HepG2 (cell line): ENCODE data around the gene MFNG. TPM values are rescaled to one million over a fixed set of nuclear protein-coding genes. Genes with fewer than 3 reads are reported as not detected.

ENCODE experiments used
- CEBPB ChIP-seq: IDR thresholded peaks from 2 replicates; pipeline ENCODE4 v1.6.1; 2011; ENCODE audit warnings: low read depth, low read length, improper control_type of control experiment, borderline replicate concordance
- CHCHD3 ChIP-seq: sonication (generic); formaldehyde crosslinking; IDR thresholded peaks from 2 replicates; pipeline ENCODE4 v1.8.0; 2022; ENCODE audit warnings: mild to moderate bottlenecking, missing genetic modification reagents, moderate library complexity
- FOXP1 ChIP-seq, 2 experiments: fragments of 450-650 bp in 1 of 2; IDR thresholded peaks; 2 replicates each; pipeline ENCODE4 v1.6.1; 2017 to 2018; ENCODE audit warnings: antibody characterized with exemption in 1 of 2
- JDP2 ChIP-seq: sonication (generic); formaldehyde crosslinking; IDR thresholded peaks from 2 replicates; pipeline ENCODE4 v1.8.1; 2022; ENCODE audit warnings: missing genetic modification reagents, borderline replicate concordance
- NR0B2 ChIP-seq: sonication (generic); formaldehyde crosslinking; IDR thresholded peaks from 2 replicates; pipeline ENCODE4 v1.4.0; 2020; ENCODE audit warnings: mild to moderate bottlenecking, missing genetic modification reagents
- SKIL ChIP-seq: sonication (generic); formaldehyde crosslinking; IDR thresholded peaks from 2 replicates; pipeline ENCODE4 v1.8.0; 2022; ENCODE audit warnings: missing genetic modification reagents, mild to moderate bottlenecking, moderate library complexity, borderline replicate concordance
- SPEN ChIP-seq: sonication (generic); formaldehyde crosslinking; IDR thresholded peaks from 2 replicates; pipeline ENCODE4 v1.5.1; 2020; ENCODE audit warnings: low read depth, mild to moderate bottlenecking, missing genetic modification reagents
- ZC3H4 ChIP-seq: sonication (generic); formaldehyde crosslinking; IDR thresholded peaks from 2 replicates; pipeline ENCODE4 v1.4.0; 2020; ENCODE audit warnings: missing genetic modification reagents, borderline replicate concordance
- ZEB1 ChIP-seq: IDR thresholded peaks from 2 replicates; pipeline ENCODE4 v1.6.1; 2012; ENCODE audit warnings: mild to moderate bottlenecking, low read depth, inconsistent platforms; ENCODE audit not compliant: insufficient replicate concordance
- ZFP90 ChIP-seq: sonication (generic); formaldehyde crosslinking; IDR thresholded peaks from 2 replicates; pipeline ENCODE4 v1.8.0; 2022; ENCODE audit warnings: missing genetic modification reagents, mild to moderate bottlenecking, inconsistent platforms, borderline replicate concordance
- ZMYM3 ChIP-seq: sonication (generic); formaldehyde crosslinking; IDR thresholded peaks from 2 replicates; pipeline ENCODE4 v1.5.1; 2020; ENCODE audit warnings: mild to moderate bottlenecking, missing genetic modification reagents
- ZNF292 ChIP-seq: sonication (generic); formaldehyde crosslinking; IDR thresholded peaks from 2 replicates; pipeline ENCODE4 v1.8.1; 2022; ENCODE audit warnings: mild to moderate bottlenecking, low read depth, missing genetic modification reagents, borderline replicate concordance
- ZNF562 ChIP-seq: sonication (generic); formaldehyde crosslinking; IDR thresholded peaks from 2 replicates; pipeline ENCODE4 v1.8.0; 2022; ENCODE audit warnings: missing genetic modification reagents, borderline replicate concordance
- ZNF614 ChIP-seq: IDR thresholded peaks from 2 replicates; pipeline ENCODE4 v1.6.1; 2018; ENCODE audit warnings: missing biosample characterization, missing genetic modification reagents, inconsistent platforms, borderline replicate concordance
- ZNF850 ChIP-seq: sonication (generic); formaldehyde crosslinking; conservative IDR thresholded peaks from 2 replicates; pipeline ENCODE4 v1.9.0; 2021; ENCODE audit warnings: mild to moderate bottlenecking, missing genetic modification reagents
- polyA plus RNA-seq, 8 experiments: library from polyadenylated mRNA; depleted of rRNA in 3 of 8; stranded (reverse) in 7 of 8; unstranded in 1 of 8; fragments of >200 nt; fragmentation: Illumina TruSeq in 4 of 8; extraction: Trizol in 4 of 8; gene quantifications; 2 replicates each; pipeline versions ENCODE4 v1.2.1 to v1.2.3, GENCODE V29; 2011 to 2016; ENCODE audit warnings: low read depth in 4 of 8, missing spikeins in 1 of 8, mixed read lengths in 1 of 8; ENCODE audit not compliant: insufficient read depth in 1 of 8
- total RNA-seq, 5 experiments: library from RNA; depleted of rRNA; stranded (reverse); fragments of >200 nt; fragmentation: Illumina TruSeq; extraction: Trizol; gene quantifications; 2 replicates each; pipeline ENCODE4 v1.2.3, GENCODE V29; 2016; ENCODE audit warnings: low read depth in 1 of 5
- TF ChIP-seq, protein P1 (sequence below), 2 experiments: sonication (generic) in 1 of 2; formaldehyde crosslinking in 1 of 2; IDR thresholded peaks; 2 replicates each; pipeline versions ENCODE4 v1.6.1 to v1.9.0; 2014 to 2022; ENCODE audit warnings: antibody characterized with exemption in 1 of 2, borderline replicate concordance in 1 of 2, inconsistent platforms in 1 of 2, low read depth in 1 of 2, missing genetic modification reagents in 1 of 2
- TF ChIP-seq, protein P2 (sequence below): IDR thresholded peaks from 2 replicates; pipeline ENCODE4 v1.6.1; 2016; ENCODE audit warnings: low read depth

The MFNG gene
- total and polyA plus RNA-seq, 2 of the 13 experiments (the other 11 are each of a cell fraction or from before 2014, with no cell fraction given) = 1.0 to 11.7 TPM

- TF ChIP-seq SPEN (0 out of 2 replicates have a peak, but pooled peaks have one; percentile 31), ZC3H4 (CRISPR knock-in tag) (no peak), ZNF562 (CRISPR knock-in tag) (no peak), ZMYM3 (CRISPR knock-in tag) (peak; percentile 60; the same call in 1 of the 2 replicates), ZEB1 (no peak), CHCHD3 (CRISPR knock-in tag) (no peak), NR0B2 (no peak), ZFP90 (CRISPR knock-in tag) (no peak), JDP2 (CRISPR knock-in tag) (no peak), FOXP1 (IDR thresholded peaks at IDR 0.05) (no peak), FOXP1 (CRISPR knock-in tag; IDR thresholded peaks at IDR 0.05) (peak; percentile 65; the same call in 1 of the 2 replicates), SKIL (CRISPR knock-in tag) (peak; percentile 63; the same call in 1 of the 2 replicates), ZNF292 (CRISPR knock-in tag) (peak; percentile 87; the same call in 1 of the 2 replicates), CEBPB (peak; percentile 70; the same call in 1 of the 2 replicates), ZNF850 (no peak), ZNF614 (CRISPR knock-in tag) (peak; percentile 76; the same call in 1 of the 2 replicates)
- TF ChIP-seq, protein P1, sequence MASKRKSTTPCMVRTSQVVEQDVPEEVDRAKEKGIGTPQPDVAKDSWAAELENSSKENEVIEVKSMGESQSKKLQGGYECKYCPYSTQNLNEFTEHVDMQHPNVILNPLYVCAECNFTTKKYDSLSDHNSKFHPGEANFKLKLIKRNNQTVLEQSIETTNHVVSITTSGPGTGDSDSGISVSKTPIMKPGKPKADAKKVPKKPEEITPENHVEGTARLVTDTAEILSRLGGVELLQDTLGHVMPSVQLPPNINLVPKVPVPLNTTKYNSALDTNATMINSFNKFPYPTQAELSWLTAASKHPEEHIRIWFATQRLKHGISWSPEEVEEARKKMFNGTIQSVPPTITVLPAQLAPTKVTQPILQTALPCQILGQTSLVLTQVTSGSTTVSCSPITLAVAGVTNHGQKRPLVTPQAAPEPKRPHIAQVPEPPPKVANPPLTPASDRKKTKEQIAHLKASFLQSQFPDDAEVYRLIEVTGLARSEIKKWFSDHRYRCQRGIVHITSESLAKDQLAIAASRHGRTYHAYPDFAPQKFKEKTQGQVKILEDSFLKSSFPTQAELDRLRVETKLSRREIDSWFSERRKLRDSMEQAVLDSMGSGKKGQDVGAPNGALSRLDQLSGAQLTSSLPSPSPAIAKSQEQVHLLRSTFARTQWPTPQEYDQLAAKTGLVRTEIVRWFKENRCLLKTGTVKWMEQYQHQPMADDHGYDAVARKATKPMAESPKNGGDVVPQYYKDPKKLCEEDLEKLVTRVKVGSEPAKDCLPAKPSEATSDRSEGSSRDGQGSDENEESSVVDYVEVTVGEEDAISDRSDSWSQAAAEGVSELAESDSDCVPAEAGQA (IDR thresholded peaks at IDR 0.05; ENCODE audit: low read depth) = peak; percentile 40; the same call in 1 of the 2 replicates
- TF ChIP-seq, protein P1 (CRISPR knock-in tag; IDR thresholded peaks at IDR 0.05; ENCODE audit: borderline replicate concordance) = no peak
- TF ChIP-seq, protein P2, sequence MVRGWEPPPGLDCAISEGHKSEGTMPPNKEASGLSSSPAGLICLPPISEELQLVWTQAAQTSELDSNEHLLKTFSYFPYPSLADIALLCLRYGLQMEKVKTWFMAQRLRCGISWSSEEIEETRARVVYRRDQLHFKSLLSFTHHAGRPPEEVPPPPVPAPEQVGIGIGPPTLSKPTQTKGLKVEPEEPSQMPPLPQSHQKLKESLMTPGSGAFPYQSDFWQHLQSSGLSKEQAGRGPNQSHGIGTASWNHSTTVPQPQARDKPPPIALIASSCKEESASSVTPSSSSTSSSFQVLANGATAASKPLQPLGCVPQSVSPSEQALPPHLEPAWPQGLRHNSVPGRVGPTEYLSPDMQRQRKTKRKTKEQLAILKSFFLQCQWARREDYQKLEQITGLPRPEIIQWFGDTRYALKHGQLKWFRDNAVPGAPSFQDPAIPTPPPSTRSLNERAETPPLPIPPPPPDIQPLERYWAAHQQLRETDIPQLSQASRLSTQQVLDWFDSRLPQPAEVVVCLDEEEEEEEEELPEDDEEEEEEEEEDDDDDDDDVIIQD (CRISPR knock-in tag) = peak; percentile 56; the same call in 1 of the 2 replicates
Measured at GRCh38 chr22:37454857-37455686, 31.1 kb downstream of the MFNG start (continued).
